Stomach (tissue), 9 donors: ENCODE data around the gene KLHL29. TPM values are rescaled to one million over a fixed set of nuclear protein-coding genes. Genes with fewer than 3 reads are reported as not detected.
A peak's percentile ranks its signal among the peaks of the same experiment; 100 is the strongest.

ENCODE experiments used
- DNase-seq, 2 donors: peaks; one replicate each; pipeline versions ENCODE4 v3.0.0 to v3.0.0-alpha.2; 2013 to 2019
- H3K27ac ChIP-seq, 5 donors: fragments of 200-600 bp in 4 of 5; sonication (generic) in 4 of 5; one replicate each; pipeline ENCODE4 v1.5.1; 2013 to 2019; ENCODE audit warnings: mild to moderate bottlenecking in 1 of 5, moderate library complexity in 1 of 5
- H3K27me3 ChIP-seq, 3 donors: fragments of 200-600 bp; sonication (generic); one replicate each; pipeline ENCODE4 v1.5.1; 2017 to 2019; ENCODE audit warnings: mixed run types in 1 of 3
- H3K36me3 ChIP-seq, 4 donors: fragments of 200-600 bp; sonication (generic); 1 replicate in 3 of 4; 2 replicates in 1 of 4; pipeline ENCODE4 v1.5.1; 2016 to 2019
- H3K4me1 ChIP-seq, 4 donors: fragments of 200-600 bp; sonication (generic); one replicate each; pipeline ENCODE4 v1.5.1; 2016 to 2019
- H3K4me3 ChIP-seq, 4 donors: fragments of 200-600 bp; sonication (generic) in 3 of 4; one replicate each; pipeline ENCODE4 v1.5.1; 2016 to 2019; ENCODE audit warnings: mild to moderate bottlenecking in 1 of 4
- H3K9me3 ChIP-seq, 4 donors: fragments of 200-600 bp; sonication (generic); one replicate each; pipeline ENCODE4 v1.5.1; 2016 to 2019
- CTCF ChIP-seq, 7 experiments: fragments of 450-650 bp in 4 of 7; fragments of 200-600 bp in 3 of 7; sonication (generic) in 3 of 7; IDR thresholded peaks; one replicate each; pipeline ENCODE4 v1.5.1; 2016 to 2019; ENCODE audit warnings: antibody characterized with exemption in 7 of 7, control low read depth in 2 of 7, mild to moderate bottlenecking in 1 of 7
- EP300 ChIP-seq: sonication (generic); formaldehyde crosslinking; IDR thresholded peaks from one replicate; pipeline ENCODE4 v1.6.1; 2017; ENCODE audit warnings: antibody characterized with exemption
- POLR2A ChIP-seq, 4 donors: fragments of 450-650 bp; IDR thresholded peaks; one replicate each; pipeline ENCODE4 v1.6.1; 2016; ENCODE audit warnings: antibody characterized with exemption in 4 of 4, control low read depth in 2 of 4, mild to moderate bottlenecking in 1 of 4, moderate library complexity in 1 of 4
- POLR2AphosphoS5 ChIP-seq, 3 donors: sonication (generic); formaldehyde crosslinking; IDR thresholded peaks; one replicate each; pipeline ENCODE4 v1.6.1; 2016; ENCODE audit warnings: antibody characterized with exemption in 3 of 3
- WGBS, 5 donors: extraction: QIAGEN DNeasy Blood & Tissue Kit in 3 of 5; methylation state at CpG; one replicate each; pipeline versions ENCODE4 v1.1.5 to v1.1.7; 2013 to 2018; 5-methylcytosine and 5-hydroxymethylcytosine counted together
- intact Hi-C: fragments of 100-400 bp; cut with DNase I; formaldehyde crosslinking; loops from one replicate; pipeline ENCODE4 v1.15.1; 2023; ENCODE audit warnings: low total_unique reads
- polyA plus RNA-seq, 3 donors: library from polyadenylated mRNA; stranded (reverse); fragments of 200-250 nt; gene quantifications; one replicate each; pipeline ENCODE4 v1.2.3, GENCODE V29; 2013
- total RNA-seq, 5 donors: library from RNA; depleted of rRNA; stranded (reverse); fragments of >200 nt; gene quantifications; one replicate each; pipeline versions ENCODE4 v1.1.0 to v1.2.3, GENCODE V29; 2014 to 2016
- donor health status: healthy with polysubstance abuse.
- donor health status: Bipolar disorder and iron deficiency.
- donor health status: healthy.

The KLHL29 gene
- total and polyA plus RNA-seq, 8 donors = under 0.01 to 6.6 (median 1.3) TPM

DNA sequence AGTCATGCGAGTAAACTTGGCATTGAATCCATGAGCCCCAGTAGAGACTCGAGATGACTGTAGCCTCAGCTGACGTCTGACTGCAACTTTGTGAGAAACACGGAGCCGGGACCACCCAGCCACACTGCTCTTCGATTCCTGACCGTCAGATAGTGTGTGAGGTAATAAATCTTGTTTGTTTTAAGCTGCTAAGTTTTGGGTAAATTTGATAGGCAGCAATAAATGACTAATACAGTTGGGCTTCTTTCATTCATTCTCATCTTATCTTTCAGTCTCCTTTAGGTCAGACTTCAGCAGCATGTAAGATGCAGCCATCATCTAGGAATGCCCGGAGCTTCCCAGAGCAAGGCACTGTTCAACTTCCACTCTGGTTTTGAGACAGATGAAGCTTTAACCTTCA is 8.0 kb upstream of the KLHL29 start:
- H3K36me3 ChIP-seq = no peaks in the 10 kb centered on the region
- 80 to 88% (median 86%) methylated on average over 8 of the region's 8 CpGs for WGBS, 5 donors
- intact Hi-C loops = no loop called here
- TF ChIP-seq POLR2AphosphoS5 (IDR thresholded peaks at IDR 0.05) = no peak
- DNase-seq = no peak
- peaks cover 0 to 9% (median 4%) of the 10 kb centered on the region in 4 donors for H3K4me1 ChIP-seq
- H3K4me3 ChIP-seq = no peak overlapping the region
- H3K9me3 ChIP-seq = no peaks in the 10 kb centered on the region
- H3K27ac ChIP-seq = no peak overlapping the region
- H3K27me3 ChIP-seq = peaks cover 0 to 14% (median 0%) of the 10 kb centered on the region in 3 donors

DNA sequence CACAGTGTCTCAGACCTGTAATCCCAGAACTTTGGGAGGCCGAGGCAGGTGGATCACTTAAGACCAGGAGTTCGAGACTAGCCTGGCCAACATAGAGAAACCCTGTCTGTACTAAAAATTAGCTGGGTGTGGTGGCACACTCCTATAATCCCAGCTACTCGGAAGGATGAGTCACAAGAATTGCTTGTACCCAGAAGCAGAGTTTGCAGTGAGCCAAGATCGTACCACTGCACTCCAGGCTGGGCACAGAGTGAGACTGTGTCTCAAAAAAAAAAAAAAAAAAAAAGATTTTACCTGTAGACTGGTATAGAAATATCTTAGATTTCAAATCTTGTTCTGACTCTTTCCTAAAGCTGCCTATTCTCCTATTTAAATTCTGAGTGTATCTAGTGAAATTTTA is 7.2 kb upstream of the KLHL29 start:
- intact Hi-C loops = no loop called here
- Histone ChIP-seq H3K4me3 (no peak overlapping the region), H3K27me3 (peaks cover 0 to 14% (median 0%) of the 10 kb centered on the region in 3 donors), H3K27ac (no peak overlapping the region), H3K36me3 (no peaks in the 10 kb centered on the region), H3K9me3 (no peaks in the 10 kb centered on the region), H3K4me1 (peaks cover 0 to 9% (median 4%) of the 10 kb centered on the region in 4 donors)
- 65 to 87% (median 85%) methylated on average over 4 of the region's 4 CpGs for WGBS, 5 donors
- DNase-seq = no peak
- TF ChIP-seq CTCF (IDR thresholded peaks at IDR 0.05) (no peak), POLR2AphosphoS5 (IDR thresholded peaks at IDR 0.05) (no peak), POLR2A (IDR thresholded peaks at IDR 0.05) (no peak), EP300 (no peak)

DNA sequence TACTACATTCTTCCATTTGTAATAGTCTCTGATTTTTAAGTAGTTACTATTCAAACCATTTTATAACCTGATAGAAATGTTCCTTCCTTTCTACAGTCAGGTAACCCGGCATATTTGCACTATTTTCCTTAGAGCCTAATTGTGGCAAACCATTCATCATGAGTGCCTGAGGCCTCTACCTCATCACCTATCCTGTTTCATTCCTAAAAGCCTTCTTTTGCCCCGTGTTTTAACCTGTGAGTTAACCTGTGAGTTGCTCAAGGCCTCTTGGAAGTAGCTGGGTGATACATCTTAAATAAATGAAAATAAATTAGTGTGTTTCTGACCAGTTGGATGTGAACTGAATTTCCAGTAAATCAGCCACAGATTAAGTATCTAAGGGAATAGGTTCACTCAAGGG is 6.5 kb upstream of the KLHL29 start:
- WGBS, 5 donors = 66 to 92% (median 73%) methylated on average over 2 of the region's 2 CpGs
- Histone ChIP-seq H3K4me3 (no peak overlapping the region), H3K4me1 (peaks cover 0 to 9% (median 4%) of the 10 kb centered on the region in 4 donors), H3K9me3 (no peaks in the 10 kb centered on the region), H3K36me3 (no peaks in the 10 kb centered on the region), H3K27ac (no peak overlapping the region), H3K27me3 (peaks cover 0 to 21% (median 0%) of the 10 kb centered on the region in 3 donors)
- no peak for DNase-seq
- intact Hi-C loops = no loop called here
- TF ChIP-seq POLR2A (IDR thresholded peaks at IDR 0.05) (no peak), POLR2AphosphoS5 (IDR thresholded peaks at IDR 0.05) (no peak), EP300 (no peak), CTCF (IDR thresholded peaks at IDR 0.05) (no peak)

DNA sequence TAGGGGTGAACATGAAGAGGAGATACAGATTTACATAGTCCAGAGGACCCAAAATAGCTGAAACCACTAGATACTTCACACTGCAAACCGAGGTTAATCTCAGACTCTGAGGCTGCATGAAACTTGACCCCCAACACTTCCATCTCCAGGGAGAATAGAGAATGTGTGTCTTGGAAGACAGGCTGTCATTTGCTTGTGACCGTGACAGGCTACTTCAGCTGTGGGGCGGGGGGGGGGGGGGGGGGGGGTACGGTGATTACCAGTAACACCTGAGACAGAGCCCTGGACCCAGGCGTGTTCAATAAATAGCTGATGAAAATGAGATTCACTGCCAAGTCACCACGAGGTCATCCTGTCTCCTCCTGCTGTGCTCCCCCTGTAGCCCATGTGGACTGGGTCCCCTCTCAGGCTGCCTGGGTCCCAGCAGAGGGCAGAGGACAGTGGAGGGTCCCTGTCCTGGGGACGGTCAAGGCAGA is 5.7 kb upstream of the KLHL29 start:
- no peak for DNase-seq
- no peak overlapping the region for H3K27ac ChIP-seq
- H3K4me3 ChIP-seq = no peak overlapping the region
- H3K4me1 ChIP-seq = peaks cover 0 to 9% (median 4%) of the 10 kb centered on the region in 4 donors
- H3K36me3 ChIP-seq = no peaks in the 10 kb centered on the region
- intact Hi-C loops = no loop called here
- no peak for TF ChIP-seq EP300
- TF ChIP-seq POLR2AphosphoS5 (IDR thresholded peaks at IDR 0.05) = no peak
- no peak for TF ChIP-seq POLR2A (IDR thresholded peaks at IDR 0.05)
- TF ChIP-seq CTCF (IDR thresholded peaks at IDR 0.05) = no peak
- 59 to 72% (median 67%) methylated on average over 6 to 7 of the region's 7 CpGs for WGBS, 5 donors
- no peaks in the 10 kb centered on the region for H3K9me3 ChIP-seq
- peaks cover 0 to 28% (median 0%) of the 10 kb centered on the region in 3 donors for H3K27me3 ChIP-seq

GRCh38 chr2:23380562-23381065 is 4.4 kb upstream of the KLHL29 start:
- peak overlapping the region in 1 of 5 donors; percentile 13 for H3K27ac ChIP-seq
- no peak for TF ChIP-seq POLR2AphosphoS5 (IDR thresholded peaks at IDR 0.05)
- peaks cover under 1 to 15% (median 8%) of the 10 kb centered on the region in 4 donors for H3K4me1 ChIP-seq
- H3K27me3 ChIP-seq = peaks cover 0 to 40% (median 3%) of the 10 kb centered on the region in 3 donors
- no peaks in the 10 kb centered on the region for H3K9me3 ChIP-seq
- intact Hi-C loops = no loop called here
- 35 to 44% (median 36%) methylated on average over 4 of the region's 4 CpGs for WGBS, 5 donors
- H3K36me3 ChIP-seq = no peaks in the 10 kb centered on the region
- no peak for DNase-seq
- no peak overlapping the region for H3K4me3 ChIP-seq
